Measurements from ENCODE around the gene OR5B21. TPM values are rescaled to one million over a fixed set of nuclear protein-coding genes. Genes with fewer than 3 reads are reported as not detected.

Gene OR5B21
- 0.07 TPM for polyA plus RNA-seq
- long read RNA-seq, donor 1, result 0 reads
- long read RNA-seq, donor 2, result 0 reads
- long read RNA-seq, donor 3, result 0 reads
- long read RNA-seq, donor 4, result 0 reads
- long read RNA-seq, donor 5, result 0 reads
- long read RNA-seq, donor 6, result 0 reads
- long read RNA-seq, donor 7, result 0 reads
- long read RNA-seq, donor 8, result 0 reads
- long read RNA-seq, donor 9, result 0 reads
- long read RNA-seq, donor 10, result 0 reads
- long read RNA-seq, donor 11, result 0 reads

DNA sequence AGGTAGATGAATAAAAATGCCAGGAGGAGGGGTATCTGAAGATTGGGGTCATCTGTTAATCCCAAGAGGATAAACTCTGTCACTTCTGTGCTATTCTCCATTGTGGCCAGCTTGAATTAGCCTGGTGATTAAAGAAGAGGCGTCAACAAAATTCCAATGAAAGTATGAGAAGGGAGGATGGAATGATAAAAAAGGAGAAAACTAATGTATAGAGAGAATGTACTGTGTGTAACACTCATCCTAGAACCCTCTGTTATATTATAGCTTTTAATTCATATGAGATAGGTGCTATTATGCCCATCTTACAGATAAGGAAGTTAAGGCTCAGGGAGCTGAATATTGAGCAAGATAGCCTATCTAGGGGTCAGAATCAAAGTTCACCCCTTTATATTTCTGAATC lies at the start of gene OR5B21:
TSS of gene OR5B21 (minus strand) at position 101 of the 400 bp plus-strand sequence. CDS start at position 101, 0 bp downstream.
- no peaks in the 10 kb centered on the region for H3K4me1 ChIP-seq (ENCODE audit: control insufficient read depth, insufficient read depth, low read length)
- no peaks in the 10 kb centered on the region for H3K36me3 ChIP-seq (ENCODE audit: control insufficient read depth, insufficient read depth, low read length)
- H3K4me3 ChIP-seq (ENCODE audit: low read length), result no peak within 1 kb of the TSS
- 100% methylated on average over 1 of the region's 1 CpG for WGBS (ENCODE audit: insufficient coverage, low lambda C conversion rate)
- H3K27ac ChIP-seq (ENCODE audit: low read length), result no peak within 1 kb of the TSS
- DNase-seq, result no peak
- no peaks in the 10 kb centered on the region for H3K9me3 ChIP-seq (ENCODE audit: control insufficient read depth, low read depth, low read length)
- H3K27me3 ChIP-seq (ENCODE audit: control insufficient read depth, insufficient read depth, low read length), result no peaks in the 10 kb centered on the region

DNA sequence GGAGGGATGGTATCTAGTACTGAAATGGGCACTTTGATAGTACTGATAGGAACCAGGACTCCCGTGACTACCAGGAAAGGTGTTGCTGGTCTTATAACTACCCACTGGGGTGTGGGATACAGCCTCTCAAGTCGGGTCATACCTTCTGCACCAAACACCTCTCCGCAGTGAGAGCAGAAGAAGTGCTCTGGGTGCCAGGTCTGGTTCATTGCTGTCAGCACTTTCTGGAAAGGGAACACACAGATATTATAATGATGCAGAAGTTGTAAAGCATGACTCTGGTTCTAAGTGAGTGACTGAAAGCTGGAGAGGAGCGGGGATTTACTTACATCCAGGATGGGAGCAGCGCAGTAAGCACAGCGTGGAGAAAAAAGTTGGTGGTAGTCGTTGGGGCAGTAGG lies 41.7 kb upstream of the OR5B21 start:
- H3K4me3 ChIP-seq (ENCODE audit: low read length), result no peak overlapping the region
- H3K27ac ChIP-seq (ENCODE audit: low read length), result no peak overlapping the region
- no CpG with 5 or more reads among the region's 7 CpGs for WGBS (ENCODE audit: insufficient coverage, low lambda C conversion rate)
- H3K36me3 ChIP-seq (ENCODE audit: control insufficient read depth, insufficient read depth, low read length), result peaks cover 56% of the 10 kb centered on the region
- no peaks in the 10 kb centered on the region for H3K9me3 ChIP-seq (ENCODE audit: control insufficient read depth, low read depth, low read length)
- H3K4me1 ChIP-seq (ENCODE audit: control insufficient read depth, insufficient read depth, low read length), result no peaks in the 10 kb centered on the region
- no peaks in the 10 kb centered on the region for H3K27me3 ChIP-seq (ENCODE audit: control insufficient read depth, insufficient read depth, low read length)
- no peak for DNase-seq

DNA sequence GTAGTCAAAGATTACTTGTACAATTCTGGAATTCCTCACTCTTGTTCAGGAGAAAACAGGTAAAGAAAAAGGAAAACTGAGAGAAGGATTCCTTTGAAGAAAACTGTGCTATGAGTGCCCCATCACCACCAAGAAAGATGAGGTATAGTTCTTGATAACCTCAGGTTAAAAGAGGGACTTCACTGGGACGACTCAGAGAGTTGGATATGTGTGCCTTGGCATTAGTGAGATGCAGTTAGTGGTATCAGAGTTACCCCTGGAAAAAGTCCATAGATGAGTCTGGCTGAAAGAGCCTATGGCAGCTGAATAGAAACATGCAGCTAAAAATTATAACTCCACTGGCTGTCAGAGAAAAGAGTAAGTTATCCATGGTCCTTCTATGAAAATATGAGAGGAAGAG lies 38.9 kb upstream of the OR5B21 start:
- Histone ChIP-seq H3K27me3 (ENCODE audit: control insufficient read depth, insufficient read depth, low read length) (no peaks in the 10 kb centered on the region), H3K4me3 (ENCODE audit: low read length) (no peak overlapping the region), H3K27ac (ENCODE audit: low read length) (no peak overlapping the region), H3K9me3 (ENCODE audit: control insufficient read depth, low read depth, low read length) (no peaks in the 10 kb centered on the region), H3K4me1 (ENCODE audit: control insufficient read depth, insufficient read depth, low read length) (no peaks in the 10 kb centered on the region), H3K36me3 (ENCODE audit: control insufficient read depth, insufficient read depth, low read length) (peaks cover 39% of the 10 kb centered on the region)
- no peak for DNase-seq
- WGBS (ENCODE audit: insufficient coverage, low lambda C conversion rate), result no CpG with 5 or more reads among the region's 1 CpG

DNA sequence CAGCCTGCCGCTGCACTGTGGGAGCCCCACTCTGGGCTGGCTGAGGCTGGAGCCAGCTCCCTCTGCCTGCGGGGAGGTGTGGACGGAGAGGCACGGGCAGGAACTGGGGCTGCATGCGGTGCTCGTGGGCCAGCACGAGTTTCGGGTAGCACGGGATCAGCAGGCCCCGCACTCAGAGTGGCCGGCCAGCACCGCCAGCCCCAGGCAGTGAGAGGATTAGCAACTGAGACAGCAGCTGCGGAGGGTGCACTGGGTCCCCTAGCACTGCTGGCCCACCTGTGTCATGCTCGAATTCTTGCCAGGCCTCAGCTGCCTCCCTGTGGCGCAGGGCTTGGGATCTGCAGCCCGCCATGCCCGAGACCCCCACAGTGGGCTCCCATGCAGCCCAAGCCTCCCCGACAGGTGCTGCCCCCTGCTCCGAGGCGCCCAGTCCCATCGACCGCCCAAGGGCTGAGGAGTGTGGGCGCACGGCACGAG lies 24.0 kb upstream of the OR5B21 start:
- H3K27me3 ChIP-seq (ENCODE audit: control insufficient read depth, insufficient read depth, low read length), result no peaks in the 10 kb centered on the region
- H3K4me1 ChIP-seq (ENCODE audit: control insufficient read depth, insufficient read depth, low read length), result no peaks in the 10 kb centered on the region
- H3K27ac ChIP-seq (ENCODE audit: low read length), result no peak overlapping the region
- H3K4me3 ChIP-seq (ENCODE audit: low read length), result no peak overlapping the region
- DNase-seq, result no peak
- peaks cover 14% of the 10 kb centered on the region for H3K36me3 ChIP-seq (ENCODE audit: control insufficient read depth, insufficient read depth, low read length)
- peaks cover 7% of the 10 kb centered on the region for H3K9me3 ChIP-seq (ENCODE audit: control insufficient read depth, low read depth, low read length)
- WGBS (ENCODE audit: insufficient coverage, low lambda C conversion rate), result no CpG with 5 or more reads among the region's 25 CpGs

- H3K36me3 ChIP-seq (ENCODE audit: control insufficient read depth, insufficient read depth, low read length), result peaks cover 14% of the 10 kb centered on the region
- no peaks in the 10 kb centered on the region for H3K27me3 ChIP-seq (ENCODE audit: control insufficient read depth, insufficient read depth, low read length)
- no peak overlapping the region for H3K27ac ChIP-seq (ENCODE audit: low read length)
- H3K9me3 ChIP-seq (ENCODE audit: control insufficient read depth, low read depth, low read length), result peaks cover 7% of the 10 kb centered on the region
- no CpG with 5 or more reads among the region's 3 CpGs for whole genome bisulfite sequencing (ENCODE audit: insufficient coverage, low lambda C conversion rate)
- DNase-seq, result no peak
- no peak overlapping the region for H3K4me3 ChIP-seq (ENCODE audit: low read length)
- no peaks in the 10 kb centered on the region for H3K4me1 ChIP-seq (ENCODE audit: control insufficient read depth, insufficient read depth, low read length)
Measured at GRCh38 chr11:58530236-58530635, 22.3 kb upstream of the OR5B21 start.

- H3K27me3 ChIP-seq (ENCODE audit: control insufficient read depth, insufficient read depth, low read length), result no peaks in the 10 kb centered on the region
- no peak for DNase-seq
- no peak overlapping the region for H3K27ac ChIP-seq (ENCODE audit: low read length)
- no CpG with 5 or more reads among the region's 6 CpGs for WGBS (ENCODE audit: insufficient coverage, low lambda C conversion rate)
- peaks cover 14% of the 10 kb centered on the region for H3K36me3 ChIP-seq (ENCODE audit: control insufficient read depth, insufficient read depth, low read length)
- H3K4me1 ChIP-seq (ENCODE audit: control insufficient read depth, insufficient read depth, low read length), result no peaks in the 10 kb centered on the region
- peaks cover 7% of the 10 kb centered on the region for H3K9me3 ChIP-seq (ENCODE audit: control insufficient read depth, low read depth, low read length)
- no peak overlapping the region for H3K4me3 ChIP-seq (ENCODE audit: low read length)
Measured at GRCh38 chr11:58527429-58527828, 19.5 kb upstream of the OR5B21 start.

GRCh38 chr11:58526721-58527120 lies 18.8 kb upstream of the OR5B21 start:
- Histone ChIP-seq H3K36me3 (ENCODE audit: control insufficient read depth, insufficient read depth, low read length) (peaks cover 10% of the 10 kb centered on the region), H3K27me3 (ENCODE audit: control insufficient read depth, insufficient read depth, low read length) (no peaks in the 10 kb centered on the region)
- WGBS (ENCODE audit: insufficient coverage, low lambda C conversion rate), result 79% methylated on average over 2 of the region's 3 CpGs

GRCh38 chr11:58525037-58525614 lies 17.2 kb upstream of the OR5B21 start:
- Histone ChIP-seq H3K27ac (ENCODE audit: low read length) (no peak overlapping the region), H3K36me3 (ENCODE audit: control insufficient read depth, insufficient read depth, low read length) (peaks cover 5% of the 10 kb centered on the region), H3K4me3 (ENCODE audit: low read length) (no peak overlapping the region), H3K27me3 (ENCODE audit: control insufficient read depth, insufficient read depth, low read length) (no peaks in the 10 kb centered on the region), H3K4me1 (ENCODE audit: control insufficient read depth, insufficient read depth, low read length) (no peaks in the 10 kb centered on the region), H3K9me3 (ENCODE audit: control insufficient read depth, low read depth, low read length) (no peaks in the 10 kb centered on the region)
- peak in 1 of 2 donors; percentile 7 for DNase-seq
- 86% methylated on average over 1 of the region's 6 CpGs for WGBS (ENCODE audit: insufficient coverage, low lambda C conversion rate)

More at GRCh38 chr11:58526721-58527120, 18.8 kb upstream of the OR5B21 start:
- no peaks in the 10 kb centered on the region for H3K4me1 ChIP-seq (ENCODE audit: control insufficient read depth, insufficient read depth, low read length)
- no peak overlapping the region for H3K27ac ChIP-seq (ENCODE audit: low read length)
- H3K9me3 ChIP-seq (ENCODE audit: control insufficient read depth, low read depth, low read length), result peaks cover 2% of the 10 kb centered on the region
- no peak overlapping the region for H3K4me3 ChIP-seq (ENCODE audit: low read length)
- DNase-seq, result no peak

DNA sequence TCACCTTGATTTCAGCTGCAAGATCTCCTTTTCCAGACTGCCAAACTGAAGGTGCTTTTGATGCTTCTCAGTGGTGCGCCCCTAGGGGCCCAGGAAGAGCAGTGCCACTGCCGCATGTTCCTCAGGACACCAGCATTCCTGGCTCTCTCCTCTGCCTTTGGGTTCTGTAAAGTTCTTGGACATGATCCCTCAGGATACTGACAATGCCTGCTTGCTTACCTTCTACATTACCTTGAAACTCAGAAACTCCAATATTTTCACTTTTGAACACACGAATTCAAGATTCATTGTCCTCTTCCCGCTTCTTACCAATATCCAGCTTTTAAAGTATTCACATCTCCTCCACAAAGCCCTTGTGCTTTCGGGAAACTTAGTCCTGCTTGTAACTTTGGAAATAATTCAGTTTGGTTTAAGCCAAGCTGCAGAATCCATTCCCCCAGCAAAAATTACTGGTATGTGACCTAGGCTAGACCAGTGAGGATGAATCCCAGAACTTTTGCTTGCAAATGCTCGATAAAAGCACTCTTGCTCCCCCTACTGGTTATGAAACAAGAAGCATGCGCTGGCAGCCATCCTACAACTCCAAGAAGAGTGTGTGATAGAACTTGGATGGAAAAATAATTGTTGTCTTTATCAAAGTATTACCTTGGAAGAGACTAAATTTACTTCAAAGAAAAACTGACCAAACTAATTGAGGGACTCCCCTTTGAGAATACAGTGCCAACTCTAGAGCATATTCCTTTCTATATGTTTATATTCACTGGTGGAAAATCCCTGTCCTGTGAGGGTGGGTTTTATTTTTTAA lies 16.5 kb upstream of the OR5B21 start:
- Histone ChIP-seq H3K36me3 (ENCODE audit: control insufficient read depth, insufficient read depth, low read length) (peaks cover 2% of the 10 kb centered on the region), H3K27ac (ENCODE audit: low read length) (no peak overlapping the region), H3K27me3 (ENCODE audit: control insufficient read depth, insufficient read depth, low read length) (no peaks in the 10 kb centered on the region), H3K4me1 (ENCODE audit: control insufficient read depth, insufficient read depth, low read length) (no peaks in the 10 kb centered on the region), H3K9me3 (ENCODE audit: control insufficient read depth, low read depth, low read length) (no peaks in the 10 kb centered on the region), H3K4me3 (ENCODE audit: low read length) (no peak overlapping the region)
- peak; percentile 53 to 67 for DNase-seq
- WGBS (ENCODE audit: insufficient coverage, low lambda C conversion rate), result 42% methylated on average over 4 of the region's 7 CpGs

GRCh38 chr11:58513747-58514367 lies 6.0 kb upstream of the OR5B21 start:
- H3K27ac ChIP-seq (ENCODE audit: low read length), result no peak overlapping the region
- peaks cover 2% of the 10 kb centered on the region for H3K27me3 ChIP-seq (ENCODE audit: control insufficient read depth, insufficient read depth, low read length)
- no peak overlapping the region for H3K4me3 ChIP-seq (ENCODE audit: low read length)
- H3K9me3 ChIP-seq (ENCODE audit: control insufficient read depth, low read depth, low read length), result no peaks in the 10 kb centered on the region
- H3K4me1 ChIP-seq (ENCODE audit: control insufficient read depth, insufficient read depth, low read length), result no peaks in the 10 kb centered on the region
- H3K36me3 ChIP-seq (ENCODE audit: control insufficient read depth, insufficient read depth, low read length), result no peaks in the 10 kb centered on the region
- peak; percentile 26 to 41 for DNase-seq
- no CpG with 5 or more reads among the region's 5 CpGs for WGBS (ENCODE audit: insufficient coverage, low lambda C conversion rate)
